GM12878 (cell line): ENCODE results near the gene GPC6. TPM values are rescaled to one million over a fixed set of nuclear protein-coding genes. Genes with fewer than 3 reads are reported as not detected.

Source experiments
- ATAC-seq: fragments of 200-7000 bp; cut with Tn5 transposase; 3 replicates; pipeline ENCODE4 v1.9.1; 2020; ENCODE audit warnings: mild to moderate bottlenecking, moderate library complexity
- BruUV-seq: library from RNA; stranded (reverse); fragments of 400-500 nt; replicated peaks from 2 replicates; lab custom pipeline; 2021; lab: Mats Ljungman, UMichigan
- CTCF ChIA-PET: fragments of 300-600 bp; sonication (Branson Sonifier 250); formaldehyde crosslinking; extraction: SDS; loops from one replicate; lab custom pipeline; 2021; ENCODE audit warnings: inconsistent platforms; lab: Yijun Ruan, JAX
- POLR2A ChIA-PET: fragments of 350-600 bp; formaldehyde crosslinking; extraction: SDS; loops from one replicate; lab custom pipeline; 2021; ENCODE audit warnings: inconsistent platforms; lab: Charles Lee
- RAD21 ChIA-PET: fragments of 300-600 bp; sonication (Branson Sonifier 250); formaldehyde crosslinking; loops from one replicate; lab custom pipeline; 2023; ENCODE audit warnings: antibody characterized with exemption; ENCODE audit not compliant: unreplicated experiment; lab: Charles Lee
- SMC1A ChIA-PET: fragments of 300-600 bp; sonication (Branson Sonifier 250); formaldehyde crosslinking; loops from one replicate; lab custom pipeline; 2023; ENCODE audit not compliant: unreplicated experiment, uncharacterized antibody; lab: Charles Lee
- DNase-seq: peaks from one replicate; pipeline ENCODE4 v3.0.0-alpha.2; 2011; ENCODE audit warnings: low read depth, low spot score
- FAIRE-seq: peaks from 3 replicates; lab custom pipeline; 2011; peaks lifted over from hg19 to GRCh38; lab: Jason Lieb, UNC
- H2AFZ ChIP-seq: 2 replicates; pipeline ENCODE4 v1.6.0; 2011; ENCODE audit warnings: low read depth, low read length, control low read depth; ENCODE audit not compliant: control insufficient read depth
- H3K27ac ChIP-seq: 2 replicates; pipeline ENCODE4 v1.5.1; 2011; ENCODE audit warnings: control low read depth; ENCODE audit not compliant: control insufficient read depth, insufficient read depth
- H3K27me3 ChIP-seq, 2 experiments: replicated peaks in 1 of 2; 2 replicates each; pipeline versions ENCODE4 v1.6.0 to v1.6.1; 2011; ENCODE audit warnings: low read length in 1 of 2; ENCODE audit not compliant: control insufficient read depth in 2 of 2, insufficient read depth in 2 of 2
- H3K36me3 ChIP-seq, 2 experiments: 2 replicates each; pipeline ENCODE4 v1.5.1; 2011; ENCODE audit warnings: low read length in 1 of 2; ENCODE audit not compliant: control insufficient read depth in 2 of 2, insufficient read depth in 2 of 2
- H3K4me1 ChIP-seq: 2 replicates; pipeline ENCODE4 v1.6.1; 2011; ENCODE audit warnings: mild to moderate bottlenecking, low read length, moderate library complexity, mixed read lengths; ENCODE audit not compliant: control insufficient read depth, insufficient read depth
- H3K4me2 ChIP-seq: 2 replicates; pipeline ENCODE4 v1.6.0; 2011; ENCODE audit warnings: control low read depth; ENCODE audit not compliant: control insufficient read depth, insufficient read depth
- H3K4me3 ChIP-seq: fragments of 200-600 bp; sonication (generic); 2 replicates; pipeline ENCODE4 v1.5.1; 2016
- H3K79me2 ChIP-seq: 2 replicates; pipeline ENCODE4 v1.6.0; 2011; ENCODE audit warnings: low read length; ENCODE audit not compliant: control insufficient read depth, insufficient read depth
- H3K9ac ChIP-seq: 2 replicates; pipeline ENCODE4 v1.8.0; 2011; ENCODE audit warnings: low read length, control low read depth, mixed read lengths; ENCODE audit not compliant: control insufficient read depth, insufficient read depth
- H3K9me3 ChIP-seq: replicated peaks from 3 replicates; pipeline ENCODE4 v1.5.1; 2011; ENCODE audit warnings: mild to moderate bottlenecking, low read length; ENCODE audit not compliant: control insufficient read depth, insufficient read depth
- H4K20me1 ChIP-seq: 2 replicates; pipeline ENCODE4 v1.6.0; 2011; ENCODE audit not compliant: control insufficient read depth, insufficient read depth
- BCL11A ChIP-seq: IDR thresholded peaks from 2 replicates; pipeline ENCODE4 v1.6.1; 2011; ENCODE audit warnings: low read depth, low read length
- CHD2 ChIP-seq: IDR thresholded peaks from 2 replicates; pipeline ENCODE4 v1.6.1; 2011; ENCODE audit warnings: low read depth, low read length, improper control_type of control experiment, borderline replicate concordance
- CREB1 ChIP-seq: IDR thresholded peaks from 2 replicates; pipeline ENCODE4 v1.6.1; 2012; ENCODE audit warnings: low read depth, mild to moderate bottlenecking, inconsistent platforms
- DPF2 ChIP-seq: fragments of 450-650 bp; IDR thresholded peaks from 2 replicates; pipeline ENCODE4 v1.6.1; 2017; ENCODE audit warnings: mild to moderate bottlenecking
- ETV6 ChIP-seq, 2 experiments: fragments of 450-650 bp in 1 of 2; IDR thresholded peaks in 1 of 2; conservative IDR thresholded peaks in 1 of 2; 2 replicates each; pipeline ENCODE4 v1.6.1; 2014; ENCODE audit warnings: antibody characterized with exemption in 1 of 2, borderline replicate concordance in 1 of 2, low read depth in 1 of 2, mild to moderate bottlenecking in 1 of 2, moderate library complexity in 1 of 2
- EZH2 ChIP-seq: IDR thresholded peaks from 2 replicates; pipeline ENCODE4 v1.6.1; 2012; ENCODE audit warnings: low read depth, mild to moderate bottlenecking, control low read depth, inconsistent platforms, low read length, borderline replicate concordance; ENCODE audit not compliant: control insufficient read depth
- GABPA ChIP-seq: IDR thresholded peaks from 2 replicates; pipeline ENCODE4 v1.6.1; 2014; ENCODE audit warnings: antibody characterized with exemption, low read depth, mild to moderate bottlenecking, inconsistent platforms
- JUNB ChIP-seq: IDR thresholded peaks from 2 replicates; pipeline ENCODE4 v1.6.1; 2016; ENCODE audit warnings: antibody characterized with exemption, mild to moderate bottlenecking
- MTA2 ChIP-seq: fragments of 450-650 bp; IDR thresholded peaks from 2 replicates; pipeline ENCODE4 v1.6.1; 2016; ENCODE audit warnings: low read depth, mild to moderate bottlenecking, moderate library complexity
- PKNOX1 ChIP-seq: fragments of 450-650 bp; IDR thresholded peaks from 2 replicates; pipeline ENCODE4 v1.6.1; 2016; ENCODE audit warnings: mild to moderate bottlenecking
- POU2F2 ChIP-seq: IDR thresholded peaks from 3 replicates; pipeline ENCODE4 v1.6.1; 2011; ENCODE audit warnings: low read depth, mild to moderate bottlenecking, low read length, borderline replicate concordance
- RELA ChIP-seq: fragments of 450-650 bp; IDR thresholded peaks from 2 replicates; pipeline ENCODE4 v1.8.0; 2014; ENCODE audit warnings: borderline replicate concordance; ENCODE audit not compliant: partially characterized antibody
- SMAD1 ChIP-seq: fragments of 450-650 bp; IDR thresholded peaks from 2 replicates; pipeline ENCODE4 v1.6.1; 2018; ENCODE audit warnings: mild to moderate bottlenecking, low read depth; ENCODE audit not compliant: partially characterized antibody
- SPI1 ChIP-seq: IDR thresholded peaks from 2 replicates; pipeline ENCODE4 v1.6.1; 2011; ENCODE audit warnings: low read depth, mild to moderate bottlenecking, low read length, moderate library complexity, borderline replicate concordance; ENCODE audit not compliant: insufficient read depth
- TCF3 ChIP-seq: IDR thresholded peaks from 2 replicates; pipeline ENCODE4 v1.6.1; 2012; ENCODE audit warnings: low read depth, mild to moderate bottlenecking, low read length, borderline replicate concordance; ENCODE audit not compliant: insufficient read depth
- ZBED1 ChIP-seq: IDR thresholded peaks from 2 replicates; pipeline ENCODE4 v1.6.1; 2016; ENCODE audit warnings: borderline replicate concordance
- ZNF24 ChIP-seq: fragments of 450-650 bp; IDR thresholded peaks from 2 replicates; pipeline ENCODE4 v1.6.1; 2017; ENCODE audit warnings: antibody characterized with exemption, mild to moderate bottlenecking
- WGBS: methylation state at CpG from one replicate; pipeline ENCODE4 v1.1.6; 2016; ENCODE audit warnings: low lambda C conversion rate; ENCODE audit not compliant: insufficient replicate concordance, insufficient coverage; ENCODE audit errors: missing lambda C conversion rate; 5-methylcytosine and 5-hydroxymethylcytosine counted together
- in situ Hi-C: fragments of 300-500 bp; cut with MboI; formaldehyde crosslinking; loops from 9 replicates; pipeline ENCODE4 v1.14.3; 2018; ENCODE audit warnings: mixed read lengths
- intact Hi-C: fragments of 100-400 bp; cut with micrococcal nuclease; formaldehyde crosslinking; loops from one replicate; pipeline ENCODE4 v1.14.2; 2022; ENCODE audit not compliant: unreplicated experiment
- polyA plus RNA-seq, 11 experiments: library from polyadenylated mRNA; depleted of rRNA in 4 of 11; unstranded in 6 of 11; stranded (reverse) in 5 of 11; fragments of >200 nt; fragmentation: Nextera tagmentation in 4 of 11; fragmentation: Illumina TruSeq in 1 of 11; extraction: Ambion mirVana in 4 of 11; extraction: Trizol in 1 of 11; gene quantifications; 1 replicate in 1 of 11; 2 replicates in 10 of 11; pipeline versions ENCODE4 v1.2.1 to v1.2.3, GENCODE V29; 2011 to 2016; ENCODE audit warnings: inconsistent platforms in 2 of 11, missing spikeins in 2 of 11, low read depth in 1 of 11
- total RNA-seq, 4 experiments: library from RNA; depleted of rRNA in 3 of 4; stranded (reverse); fragments of >200 nt in 3 of 4; fragmentation: Illumina TruSeq in 1 of 4; extraction: Trizol in 1 of 4; gene quantifications; 2 replicates each; pipeline versions ENCODE4 v1.2.1 to v1.2.3, GENCODE V29; 2013 to 2021
- TF ChIP-seq, protein P1 (sequence below): IDR thresholded peaks from 2 replicates; pipeline ENCODE4 v1.6.1; 2011; ENCODE audit warnings: borderline replicate concordance, low read depth, mild to moderate bottlenecking, moderate library complexity, mixed read lengths, low read length; ENCODE audit not compliant: insufficient read depth; ENCODE audit errors: extremely low read length
- TF ChIP-seq, protein P2 (sequence below): fragments of 150-350 bp; IDR thresholded peaks from 2 replicates; pipeline ENCODE4 v1.6.1; 2016; ENCODE audit warnings: low read depth, low read length

The GPC6 gene
- total and polyA plus RNA-seq, 10 of the 15 experiments (the other 5 are each of a cell fraction or from before 2014, with no cell fraction given) = 0.03 to 0.04 (median 0.03) TPM; not detected in 7

GRCh38 chr13:93786846-93787489, 560.4 kb downstream of the GPC6 start:
- in situ Hi-C loops (no loop called here), intact Hi-C loops (no loop called here)
- no peak for FAIRE-seq
- ChIA-PET POLR2A (no interaction called here), RAD21 (no interaction called here), SMC1A (no interaction called here), CTCF (no interaction called here)
- WGBS = 37% methylated on average over 4 of the region's 4 CpGs
- Histone ChIP-seq H2AFZ (no peak overlapping the region), H3K79me2 (no peaks in the 10 kb centered on the region), H3K27ac (no peak overlapping the region), H3K4me1 (no peaks in the 10 kb centered on the region), H3K9me3 (no peaks in the 10 kb centered on the region), H3K36me3 (no peaks in the 10 kb centered on the region), H3K4me2 (no peak overlapping the region), H3K27me3 (no peaks in the 10 kb centered on the region), H4K20me1 (no peaks in the 10 kb centered on the region), H3K9ac (no peak overlapping the region), H3K4me3 (no peak overlapping the region)
- no peak for TF ChIP-seq RELA
- no peak for TF ChIP-seq ETV6 (conservative IDR thresholded peaks at IDR 0.05 in 1 of 2, IDR thresholded peaks at IDR 0.05 in 1 of 2; ENCODE audit: borderline replicate concordance in 1 of 2, low read depth in 1 of 2)
- no peak for TF ChIP-seq SPI1
- no peak for TF ChIP-seq GABPA
- TF ChIP-seq BCL11A = no peak
- no peak for TF ChIP-seq DPF2
- TF ChIP-seq JUNB = no peak
- TF ChIP-seq PKNOX1 = no peak
- no peak for TF ChIP-seq CHD2
- TF ChIP-seq ZNF24 = no peak
- TF ChIP-seq TCF3 = no peak
- TF ChIP-seq, protein P1, sequence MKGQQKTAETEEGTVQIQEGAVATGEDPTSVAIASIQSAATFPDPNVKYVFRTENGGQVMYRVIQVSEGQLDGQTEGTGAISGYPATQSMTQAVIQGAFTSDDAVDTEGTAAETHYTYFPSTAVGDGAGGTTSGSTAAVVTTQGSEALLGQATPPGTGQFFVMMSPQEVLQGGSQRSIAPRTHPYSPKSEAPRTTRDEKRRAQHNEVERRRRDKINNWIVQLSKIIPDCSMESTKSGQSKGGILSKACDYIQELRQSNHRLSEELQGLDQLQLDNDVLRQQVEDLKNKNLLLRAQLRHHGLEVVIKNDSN = no peak
- no peak for TF ChIP-seq CREB1
- TF ChIP-seq, protein P2, sequence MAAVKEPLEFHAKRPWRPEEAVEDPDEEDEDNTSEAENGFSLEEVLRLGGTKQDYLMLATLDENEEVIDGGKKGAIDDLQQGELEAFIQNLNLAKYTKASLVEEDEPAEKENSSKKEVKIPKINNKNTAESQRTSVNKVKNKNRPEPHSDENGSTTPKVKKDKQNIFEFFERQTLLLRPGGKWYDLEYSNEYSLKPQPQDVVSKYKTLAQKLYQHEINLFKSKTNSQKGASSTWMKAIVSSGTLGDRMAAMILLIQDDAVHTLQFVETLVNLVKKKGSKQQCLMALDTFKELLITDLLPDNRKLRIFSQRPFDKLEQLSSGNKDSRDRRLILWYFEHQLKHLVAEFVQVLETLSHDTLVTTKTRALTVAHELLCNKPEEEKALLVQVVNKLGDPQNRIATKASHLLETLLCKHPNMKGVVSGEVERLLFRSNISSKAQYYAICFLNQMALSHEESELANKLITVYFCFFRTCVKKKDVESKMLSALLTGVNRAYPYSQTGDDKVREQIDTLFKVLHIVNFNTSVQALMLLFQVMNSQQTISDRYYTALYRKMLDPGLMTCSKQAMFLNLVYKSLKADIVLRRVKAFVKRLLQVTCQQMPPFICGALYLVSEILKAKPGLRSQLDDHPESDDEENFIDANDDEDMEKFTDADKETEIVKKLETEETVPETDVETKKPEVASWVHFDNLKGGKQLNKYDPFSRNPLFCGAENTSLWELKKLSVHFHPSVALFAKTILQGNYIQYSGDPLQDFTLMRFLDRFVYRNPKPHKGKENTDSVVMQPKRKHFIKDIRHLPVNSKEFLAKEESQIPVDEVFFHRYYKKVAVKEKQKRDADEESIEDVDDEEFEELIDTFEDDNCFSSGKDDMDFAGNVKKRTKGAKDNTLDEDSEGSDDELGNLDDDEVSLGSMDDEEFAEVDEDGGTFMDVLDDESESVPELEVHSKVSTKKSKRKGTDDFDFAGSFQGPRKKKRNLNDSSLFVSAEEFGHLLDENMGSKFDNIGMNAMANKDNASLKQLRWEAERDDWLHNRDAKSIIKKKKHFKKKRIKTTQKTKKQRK = no peak
- TF ChIP-seq EZH2 = no peak
- TF ChIP-seq SMAD1 = no peak
- no peak for TF ChIP-seq POU2F2
- no peak for TF ChIP-seq ZBED1
- no peak for TF ChIP-seq MTA2
- BruUV-seq = no TSS peak
- ATAC-seq = no peak
- no peak for DNase-seq
